Natural killer cell (primary cell): ENCODE measurements around the gene CNTN6. TPM values are rescaled to one million over a fixed set of nuclear protein-coding genes. Genes with fewer than 3 reads are reported as not detected.

Experiments
- ATAC-seq, 3 donors: fragments of 150-1000 bp in 2 of 3; fragments of 200-7000 bp in 1 of 3; cut with Tn5 transposase; 1 replicate in 1 of 3; 2 replicates in 2 of 3; pipeline ENCODE4 v1.10.0; 2021; ENCODE audit warnings: mild to moderate bottlenecking in 2 of 3, moderate library complexity in 2 of 3
- DNase-seq, 2 donors: peaks; one replicate each; pipeline versions ENCODE4 v3.0.0 to v3.0.0-alpha.2; 2013 to 2021; ENCODE audit warnings: mixed read lengths in 1 of 2
- H3K27ac ChIP-seq: one replicate; pipeline ENCODE4 v1.5.1; 2013; ENCODE audit warnings: mild to moderate bottlenecking, low read length
- H3K27me3 ChIP-seq: one replicate; pipeline ENCODE4 v1.6.1; 2013; ENCODE audit warnings: low read length; ENCODE audit not compliant: control insufficient read depth, insufficient read depth
- H3K36me3 ChIP-seq: one replicate; pipeline ENCODE4 v1.6.1; 2013; ENCODE audit warnings: low read length; ENCODE audit not compliant: control insufficient read depth, insufficient read depth
- H3K4me1 ChIP-seq: one replicate; pipeline ENCODE4 v1.6.1; 2013; ENCODE audit warnings: low read length; ENCODE audit not compliant: control insufficient read depth, insufficient read depth
- H3K4me3 ChIP-seq: one replicate; pipeline ENCODE4 v1.5.1; 2013; ENCODE audit warnings: low read length
- H3K9me3 ChIP-seq: one replicate; pipeline ENCODE4 v1.6.1; 2013; ENCODE audit warnings: low read length; ENCODE audit not compliant: control insufficient read depth, insufficient read depth
- H3K27ac Mint-ChIP-seq, 2 donors: one replicate each; pipeline ENCODE4 v1.8.0; 2022; ENCODE audit warnings: mild to moderate bottlenecking in 2 of 2, mixed read lengths in 2 of 2, moderate library complexity in 1 of 2
- H3K27me3 Mint-ChIP-seq, 2 donors: one replicate each; pipeline ENCODE4 v1.8.0; 2022; ENCODE audit warnings: low read depth in 2 of 2, mixed read lengths in 2 of 2
- H3K36me3 Mint-ChIP-seq: one replicate; pipeline ENCODE4 v1.8.0; 2022; ENCODE audit warnings: mixed read lengths
- H3K4me1 Mint-ChIP-seq, 2 donors: one replicate each; pipeline ENCODE4 v1.8.0; 2022; ENCODE audit warnings: mixed read lengths in 2 of 2
- H3K4me3 Mint-ChIP-seq: one replicate; pipeline ENCODE4 v1.8.0; 2022; ENCODE audit warnings: mild to moderate bottlenecking, moderate library complexity, mixed read lengths
- H3K9me3 Mint-ChIP-seq, 2 donors: one replicate each; pipeline ENCODE4 v1.8.0; 2022; ENCODE audit warnings: mixed read lengths in 2 of 2
- WGBS: methylation state at CpG from one replicate; pipeline ENCODE4 v1.1.7; 2013; ENCODE audit warnings: missing lambda C conversion rate; ENCODE audit not compliant: insufficient coverage; 5-methylcytosine and 5-hydroxymethylcytosine counted together
- intact Hi-C: fragments of 100-400 bp; cut with micrococcal nuclease; formaldehyde crosslinking; loops from one replicate; pipeline ENCODE4 v1.14.2; 2022
- total RNA-seq, 4 donors: library from RNA; stranded (reverse); fragments of 120-200 nt in 1 of 4; gene quantifications; one replicate each; pipeline versions ENCODE4 v1.2.3 to v1.2.4, GENCODE V29; 2013 to 2022
- TF ChIP-seq, protein P1 (sequence below): fragments of 200-600 bp; IDR thresholded peaks from one replicate; pipeline ENCODE4 v1.8.0; 2022; ENCODE audit warnings: antibody characterized with exemption

CNTN6 gene
- total RNA-seq, 3 donors from 2014 or later (not counting 1 experiment from before 2014, with no cell fraction given): not detected

DNA sequence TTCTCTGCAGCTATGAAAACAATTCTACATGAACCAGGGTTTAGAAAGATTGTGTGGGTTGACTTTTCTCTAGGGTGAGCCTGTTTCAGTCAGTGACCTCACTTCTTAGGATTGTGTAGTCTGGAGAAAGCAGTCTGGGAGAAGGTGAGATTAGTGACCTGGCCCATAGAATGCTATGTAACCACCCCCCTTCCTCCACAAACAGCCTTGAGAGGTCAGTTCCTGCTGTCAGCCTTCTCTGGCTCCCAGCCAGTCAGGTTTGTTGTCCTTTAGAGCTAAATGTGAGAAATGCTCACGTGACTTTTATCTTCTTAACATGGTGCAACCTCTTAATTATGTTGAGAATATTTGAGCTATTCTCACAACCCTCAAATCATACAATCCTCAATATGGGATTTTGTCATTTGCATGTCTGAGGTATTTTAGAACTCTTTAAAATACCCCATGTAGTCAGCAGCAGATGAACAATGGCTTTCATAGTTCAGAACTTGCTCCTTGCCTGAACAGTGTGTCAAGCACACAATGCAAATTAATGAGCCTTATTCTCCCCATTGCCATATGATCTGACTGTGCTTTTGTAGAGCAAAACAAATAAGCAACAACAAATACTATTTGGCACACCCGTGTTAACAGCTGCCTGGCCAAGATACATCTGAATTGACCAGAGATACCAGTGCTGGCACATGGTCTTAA is 311.6 kb downstream of the CNTN6 start:
- Mint-ChIP-seq H3K4me3 (no peak overlapping the region), H3K4me1 (no peaks in the 10 kb centered on the region), H3K9me3 (peaks cover 4 to 6% of the 10 kb centered on the region in 2 donors), H3K27me3 (no peaks in the 10 kb centered on the region), H3K36me3 (no peaks in the 10 kb centered on the region), H3K27ac (no peak overlapping the region)
- no peaks in the 10 kb centered on the region for H3K9me3 ChIP-seq
- no peak overlapping the region for H3K27ac ChIP-seq
- no peaks in the 10 kb centered on the region for H3K4me1 ChIP-seq
- TF ChIP-seq, protein P1, sequence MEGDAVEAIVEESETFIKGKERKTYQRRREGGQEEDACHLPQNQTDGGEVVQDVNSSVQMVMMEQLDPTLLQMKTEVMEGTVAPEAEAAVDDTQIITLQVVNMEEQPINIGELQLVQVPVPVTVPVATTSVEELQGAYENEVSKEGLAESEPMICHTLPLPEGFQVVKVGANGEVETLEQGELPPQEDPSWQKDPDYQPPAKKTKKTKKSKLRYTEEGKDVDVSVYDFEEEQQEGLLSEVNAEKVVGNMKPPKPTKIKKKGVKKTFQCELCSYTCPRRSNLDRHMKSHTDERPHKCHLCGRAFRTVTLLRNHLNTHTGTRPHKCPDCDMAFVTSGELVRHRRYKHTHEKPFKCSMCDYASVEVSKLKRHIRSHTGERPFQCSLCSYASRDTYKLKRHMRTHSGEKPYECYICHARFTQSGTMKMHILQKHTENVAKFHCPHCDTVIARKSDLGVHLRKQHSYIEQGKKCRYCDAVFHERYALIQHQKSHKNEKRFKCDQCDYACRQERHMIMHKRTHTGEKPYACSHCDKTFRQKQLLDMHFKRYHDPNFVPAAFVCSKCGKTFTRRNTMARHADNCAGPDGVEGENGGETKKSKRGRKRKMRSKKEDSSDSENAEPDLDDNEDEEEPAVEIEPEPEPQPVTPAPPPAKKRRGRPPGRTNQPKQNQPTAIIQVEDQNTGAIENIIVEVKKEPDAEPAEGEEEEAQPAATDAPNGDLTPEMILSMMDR: no peak
- no peak overlapping the region for H3K4me3 ChIP-seq
- DNase-seq (no peak), ATAC-seq (no peak)
- no peaks in the 10 kb centered on the region for H3K27me3 ChIP-seq
- WGBS: no CpG with 5 or more reads among the region's 2 CpGs
- H3K36me3 ChIP-seq: no peaks in the 10 kb centered on the region
- intact Hi-C loops: no loop called here

DNA sequence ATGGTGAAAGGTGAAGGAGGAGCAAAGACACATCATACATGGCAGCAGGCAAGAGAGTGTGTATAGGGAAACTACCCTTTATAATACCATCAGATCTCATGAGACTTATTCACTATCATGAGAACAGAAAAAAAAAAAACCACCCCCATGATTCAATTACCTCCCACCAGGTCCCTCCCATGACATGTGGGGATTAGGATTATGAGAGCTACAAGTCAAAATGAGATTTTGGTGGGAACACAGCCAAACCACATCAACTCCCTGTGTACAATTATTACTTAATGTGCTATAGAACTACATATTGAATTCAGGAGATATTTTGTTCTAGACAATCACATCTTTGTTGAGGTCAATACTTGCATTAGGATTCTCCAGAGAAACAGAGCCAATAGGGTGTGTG is 313.4 kb downstream of the CNTN6 start:
- no peaks in the 10 kb centered on the region for H3K27me3 Mint-ChIP-seq
- Histone ChIP-seq H3K9me3 (no peaks in the 10 kb centered on the region), H3K36me3 (no peaks in the 10 kb centered on the region), H3K27me3 (no peaks in the 10 kb centered on the region), H3K27ac (no peak overlapping the region), H3K4me3 (no peak overlapping the region), H3K4me1 (no peaks in the 10 kb centered on the region)
- intact Hi-C loops: no loop called here
- no peak overlapping the region for H3K4me3 Mint-ChIP-seq
- DNase-seq (no peak), ATAC-seq (no peak)
- peaks cover 4 to 6% of the 10 kb centered on the region in 2 donors for H3K9me3 Mint-ChIP-seq
- H3K27ac Mint-ChIP-seq: no peak overlapping the region
- TF ChIP-seq, protein P1: no peak
- no peaks in the 10 kb centered on the region for H3K4me1 Mint-ChIP-seq
- peaks cover 1% of the 10 kb centered on the region for H3K36me3 Mint-ChIP-seq

DNA sequence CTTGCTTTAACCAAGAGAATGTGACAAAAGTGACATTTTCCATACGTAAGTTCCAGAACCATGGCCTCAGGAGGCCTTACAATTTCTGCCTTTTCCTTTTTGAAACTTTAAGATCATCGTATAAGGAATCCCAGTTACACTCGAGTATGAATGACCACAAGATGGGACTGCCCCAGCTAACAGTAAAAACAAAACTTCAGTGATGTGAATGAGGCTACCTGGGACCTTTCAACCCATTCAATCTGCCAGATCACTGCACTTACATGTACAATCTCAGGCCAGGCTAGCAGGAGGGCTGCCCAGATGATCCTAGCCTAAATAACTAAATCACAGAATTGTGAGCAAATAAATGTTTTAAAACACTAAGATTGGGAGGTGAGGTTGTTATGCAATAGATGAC is 328.8 kb downstream of the CNTN6 start:
- no peak overlapping the region for H3K27ac ChIP-seq
- H3K36me3 ChIP-seq: no peaks in the 10 kb centered on the region
- ATAC-seq (no peak), DNase-seq (no peak)
- no peak overlapping the region for H3K4me3 ChIP-seq
- Mint-ChIP-seq H3K36me3 (no peaks in the 10 kb centered on the region), H3K27ac (no peak overlapping the region), H3K4me3 (no peak overlapping the region), H3K27me3 (no peaks in the 10 kb centered on the region), H3K9me3 (peaks cover 11 to 21% of the 10 kb centered on the region in 2 donors), H3K4me1 (no peaks in the 10 kb centered on the region)
- H3K9me3 ChIP-seq: no peaks in the 10 kb centered on the region
- H3K4me1 ChIP-seq: no peaks in the 10 kb centered on the region
- no peaks in the 10 kb centered on the region for H3K27me3 ChIP-seq
- 85% methylated on average over 3 of the region's 3 CpGs for WGBS
- intact Hi-C loops: no loop called here
- TF ChIP-seq, protein P1: no peak

DNA sequence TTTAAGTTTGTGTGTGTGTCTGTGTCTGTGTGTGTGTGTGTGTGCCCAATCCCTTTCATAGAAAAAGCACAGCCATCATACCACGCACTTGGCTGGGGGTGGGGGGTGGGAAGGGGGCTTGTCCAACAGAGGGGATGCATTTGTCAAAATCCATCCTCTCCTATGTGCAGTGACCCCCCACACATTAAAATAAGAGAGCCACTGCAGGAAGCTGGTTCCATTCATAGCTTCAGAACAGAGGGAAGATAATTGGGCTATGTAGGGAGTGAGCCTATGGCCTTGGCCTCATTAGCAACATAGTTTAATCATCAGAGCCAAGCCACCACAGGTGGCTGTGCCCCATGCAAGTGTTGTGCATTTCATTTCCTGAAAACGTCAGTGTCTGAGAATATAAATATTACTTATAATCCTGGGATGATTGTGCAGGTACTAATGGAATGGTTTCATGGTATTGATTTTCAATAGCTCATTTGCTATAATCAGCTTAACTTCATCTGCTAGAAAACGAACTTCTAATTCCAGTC is 330.8 kb downstream of the CNTN6 start:
- TF ChIP-seq, protein P1: no peak
- ATAC-seq (no peak), DNase-seq (no peak)
- Mint-ChIP-seq H3K27ac (no peak overlapping the region), H3K4me1 (no peaks in the 10 kb centered on the region), H3K36me3 (no peaks in the 10 kb centered on the region), H3K9me3 (peaks cover 10 to 16% of the 10 kb centered on the region in 2 donors), H3K4me3 (no peak overlapping the region), H3K27me3 (no peaks in the 10 kb centered on the region)
- H3K4me3 ChIP-seq: no peak overlapping the region
- intact Hi-C loops: no loop called here
- no peak overlapping the region for H3K27ac ChIP-seq
- peaks cover 4% of the 10 kb centered on the region for H3K9me3 ChIP-seq
- no peaks in the 10 kb centered on the region for H3K27me3 ChIP-seq
- no peaks in the 10 kb centered on the region for H3K4me1 ChIP-seq
- no CpG with 5 or more reads among the region's 3 CpGs for WGBS
- H3K36me3 ChIP-seq: no peaks in the 10 kb centered on the region
